Activated gamma-delta T cell (primary cell): ENCODE data around the gene PRAME.
"Not testable (repeated sequence)": the region's sequence is repeated elsewhere in the genome, so short reads cannot be mapped to it uniquely, and the experiment has no call there.

Experiments
- DNase-seq: peaks from one replicate; lab custom pipeline; 2025; lab: John Stamatoyannopoulos, UW

The PRAME gene

DNA sequence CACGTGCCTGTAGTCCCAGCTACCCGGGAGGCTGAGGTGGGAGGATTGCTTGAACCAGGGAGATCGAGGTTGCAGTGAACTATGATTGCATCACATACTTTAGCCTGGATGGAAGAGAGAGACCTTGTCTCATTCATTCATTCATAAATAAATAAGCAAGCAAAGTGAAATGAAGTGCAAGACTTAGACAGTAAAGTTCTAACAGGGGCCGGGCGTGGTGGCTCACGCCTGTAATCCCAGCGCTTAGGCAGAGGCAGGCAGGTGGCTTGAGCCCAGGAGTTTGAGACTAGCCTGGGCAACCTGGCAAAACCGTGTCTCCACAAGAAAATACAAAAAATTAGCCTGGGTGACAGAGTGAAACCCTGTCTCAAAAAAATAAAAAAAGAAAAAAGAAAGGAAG is 37.4 kb downstream of the PRAME start:
- DNase-seq, result no peak

DNA sequence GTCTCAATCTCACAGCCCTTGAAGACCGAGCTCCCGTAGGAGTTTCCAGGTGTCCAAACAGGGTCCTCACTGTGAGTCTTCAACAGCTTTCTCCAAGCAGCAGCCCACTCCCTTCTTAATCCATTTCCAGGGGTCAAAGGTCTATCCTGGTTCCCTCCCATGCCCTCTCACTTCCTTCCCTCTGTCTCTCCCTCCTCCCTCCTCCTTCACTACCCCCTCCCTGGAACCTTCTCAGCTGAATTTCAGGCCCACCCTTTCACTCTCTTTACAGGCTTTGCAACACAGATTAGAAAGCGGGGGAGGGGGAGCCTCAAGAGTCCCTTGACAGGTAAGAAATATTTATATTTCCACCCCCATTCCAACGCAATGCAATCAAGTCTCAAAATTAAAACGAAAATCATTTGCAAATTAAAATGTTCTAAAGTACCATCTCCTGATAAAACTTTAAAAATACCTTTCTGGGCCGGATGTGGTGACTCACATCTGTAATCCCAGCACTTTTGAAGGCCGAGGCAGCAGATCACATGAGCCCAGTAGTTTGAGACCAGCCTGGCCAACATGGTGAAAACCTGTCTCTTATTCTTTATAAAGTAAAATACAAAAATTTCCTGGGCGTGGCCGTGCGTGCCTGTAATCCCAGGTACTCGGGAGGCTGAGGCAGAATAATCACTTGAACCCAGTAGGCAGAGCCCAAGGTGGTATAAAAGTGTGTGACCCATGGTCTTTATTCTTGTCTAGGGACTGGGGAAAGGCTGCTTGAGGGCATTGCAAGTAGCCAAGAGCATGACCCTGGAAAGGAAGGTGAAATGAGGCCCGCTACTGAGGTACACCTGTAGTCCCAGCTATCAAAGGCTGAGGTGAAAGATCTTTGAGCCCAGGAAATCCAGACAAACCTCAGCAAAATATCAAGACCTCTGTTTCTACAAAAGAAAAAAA is 38.1 kb downstream of the PRAME start:
- DNase-seq, result no peak

DNA sequence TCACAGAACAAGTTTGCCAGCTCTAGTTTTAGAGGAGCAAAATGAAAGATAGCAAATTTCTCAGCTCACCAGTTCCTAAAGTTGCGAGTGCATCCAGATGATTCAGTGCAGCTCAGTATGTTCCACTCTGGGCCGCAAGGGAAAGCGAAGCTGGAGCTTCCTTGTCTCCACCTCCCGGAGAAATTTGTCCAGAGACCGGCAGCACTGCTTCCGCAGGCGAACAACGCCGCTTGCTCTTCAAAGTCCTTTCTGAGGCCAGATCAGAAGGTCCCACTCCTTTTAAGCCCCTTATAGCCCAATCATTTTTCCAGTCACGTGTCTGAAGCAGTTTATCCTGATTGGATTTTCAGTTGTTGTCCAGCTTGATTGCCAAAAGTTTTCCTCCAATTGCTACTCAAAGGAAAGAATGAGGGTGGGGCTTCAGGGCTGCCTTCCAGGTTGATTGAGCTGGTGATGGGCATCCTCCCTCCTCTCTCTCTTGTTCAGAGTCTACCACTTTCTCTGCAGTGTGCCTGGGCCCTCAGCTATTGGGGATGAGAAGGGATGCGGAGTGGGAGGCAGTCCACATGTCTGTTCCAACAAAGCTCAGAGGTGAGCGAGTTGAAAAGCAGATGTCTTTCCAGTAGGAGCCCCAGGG is 38.9 kb downstream of the PRAME start, which contains the start of gene ZNF280A:
Gene ZNF280A (minus strand): TSS at position 251 of the 637 bp plus-strand sequence. CDS start 4,640 bp downstream, outside the sequence.
- no peak for DNase-seq

DNA sequence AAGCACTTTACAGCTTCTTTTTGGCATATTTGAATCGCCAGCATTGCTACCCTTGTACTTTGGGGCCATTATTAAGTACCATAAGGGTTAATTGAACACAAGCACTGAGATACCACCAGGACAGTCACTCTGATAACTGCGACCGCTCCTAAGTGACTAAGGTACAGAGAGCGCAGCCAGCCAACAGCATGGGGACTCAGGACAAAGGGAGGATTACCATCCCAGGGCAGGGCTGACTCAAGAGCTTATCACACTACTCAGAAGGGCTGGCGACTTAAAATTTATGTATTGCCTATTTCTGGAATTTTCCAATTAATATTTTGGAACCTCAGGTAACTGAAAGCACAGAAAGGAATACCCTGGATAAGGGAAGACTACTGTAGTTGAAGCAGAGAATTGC is 39.5 kb downstream of the PRAME start:
- DNase-seq, result no peak

DNA sequence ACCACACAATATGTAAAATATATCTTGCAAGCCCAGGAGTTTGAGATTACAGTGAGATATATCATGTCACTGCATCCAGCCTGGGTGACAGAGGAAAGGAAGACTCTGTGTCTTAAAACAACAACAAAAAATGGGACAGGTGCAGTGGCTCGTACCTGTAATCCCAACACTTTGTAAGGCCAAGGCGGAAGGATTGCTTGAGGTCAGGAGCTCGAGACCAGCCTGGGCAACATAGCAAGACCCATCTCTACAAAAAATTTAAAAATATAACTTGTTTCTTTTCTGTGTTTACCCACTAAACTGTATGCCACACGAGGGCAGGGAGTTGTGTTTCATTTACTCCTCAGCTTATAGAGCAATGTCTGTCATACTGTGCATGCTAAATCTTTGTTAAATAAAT is 42.1 kb downstream of the PRAME start:
- DNase-seq, result no peak

DNA sequence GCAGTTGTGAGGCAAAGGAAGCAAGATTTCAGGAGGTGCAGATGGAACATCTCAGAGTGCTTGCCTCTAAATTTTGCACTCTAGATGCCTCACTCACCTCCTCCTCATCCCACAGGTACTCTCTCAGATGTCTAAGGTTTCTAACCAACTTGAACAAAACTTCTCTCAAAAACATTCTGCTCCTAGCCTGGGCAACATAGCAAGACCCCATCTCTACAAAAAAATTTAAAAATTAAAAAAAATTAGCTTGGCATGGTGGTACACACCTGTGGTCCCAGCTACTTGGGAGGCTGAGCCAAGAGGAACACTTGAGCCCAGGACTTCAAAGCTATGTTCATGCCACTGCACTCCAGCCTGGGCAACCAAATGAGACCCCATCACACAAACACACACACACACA is 43.2 kb downstream of the PRAME start:
- DNase-seq, result no peak

DNA sequence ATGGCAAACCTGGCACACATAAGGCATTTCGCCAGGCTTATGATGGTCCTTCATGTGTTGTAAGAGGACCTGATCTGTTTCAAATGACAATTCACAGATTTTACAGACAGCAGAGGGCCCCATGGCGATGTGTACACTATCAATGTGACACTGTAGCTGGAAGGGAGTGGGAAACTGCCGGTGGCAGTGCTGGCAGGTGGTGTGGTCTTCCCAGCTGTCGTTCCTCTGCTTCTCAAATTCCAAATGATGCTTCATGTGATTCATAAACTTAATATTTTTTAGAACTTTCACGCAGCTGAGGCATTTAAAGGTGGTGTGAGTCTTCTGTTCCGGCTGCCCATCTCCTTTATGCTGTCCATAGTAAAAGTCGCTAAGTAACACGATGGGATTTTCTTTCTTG is 44.6 kb downstream of the PRAME start:
- DNase-seq, result not testable (repeated sequence)

DNA sequence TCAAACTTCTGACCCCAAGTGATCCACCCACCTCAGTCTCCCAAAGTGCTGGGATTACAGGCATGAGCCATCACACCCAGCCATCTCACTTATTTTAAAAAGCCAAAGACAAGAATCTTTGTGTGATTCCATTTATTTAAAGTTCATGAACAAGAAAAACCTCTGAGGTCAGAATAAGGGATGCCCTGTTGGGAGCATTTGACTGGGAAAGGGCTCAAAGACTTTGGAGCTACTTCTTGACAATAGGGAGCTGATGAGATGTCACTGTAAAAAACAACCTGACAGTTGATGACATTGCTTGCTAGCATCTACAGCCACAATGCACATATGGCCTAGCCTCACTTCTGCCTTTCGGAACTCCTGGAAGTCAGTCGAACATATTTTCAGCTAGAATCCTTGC is 45.4 kb downstream of the PRAME start:
- no peak for DNase-seq

DNA sequence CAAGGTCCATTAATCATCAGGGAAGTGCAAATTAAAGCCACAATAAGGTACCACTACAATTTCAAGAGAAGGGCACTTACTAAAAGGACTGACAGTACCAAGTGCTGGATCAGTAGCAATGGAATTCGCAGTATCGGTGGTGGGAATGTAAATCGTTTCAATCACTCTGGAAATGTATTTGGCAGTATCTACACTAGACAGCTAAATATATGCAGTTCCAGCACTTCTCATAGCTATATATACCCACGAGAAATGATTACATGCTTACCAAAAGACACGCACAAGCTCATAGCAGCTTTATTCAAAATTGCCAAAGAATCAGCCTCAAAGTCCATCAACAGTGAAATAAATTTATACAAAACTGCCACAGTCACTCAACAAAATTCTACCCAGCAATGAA is 46.1 kb downstream of the PRAME start:
- no peak for DNase-seq

DNA sequence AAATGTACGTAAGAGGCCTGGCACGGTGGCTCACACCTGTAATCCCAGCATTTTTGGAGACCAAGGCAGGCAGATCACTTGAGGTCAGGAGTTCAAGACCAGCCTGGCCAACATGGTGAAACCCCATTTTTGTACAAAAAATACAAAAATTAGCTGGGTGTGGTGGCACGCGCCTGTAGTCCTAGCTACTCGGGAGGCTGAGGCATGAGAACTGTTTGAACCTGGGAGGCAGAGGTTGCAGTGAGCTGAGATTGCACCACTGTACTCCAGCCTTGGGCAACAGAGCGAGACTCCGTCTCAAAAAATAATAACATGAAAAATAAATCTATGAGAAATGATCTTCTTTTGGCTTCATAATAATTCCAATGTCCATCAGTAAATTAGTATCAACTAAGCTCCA is 48.2 kb downstream of the PRAME start:
- not testable (repeated sequence) for DNase-seq

DNA sequence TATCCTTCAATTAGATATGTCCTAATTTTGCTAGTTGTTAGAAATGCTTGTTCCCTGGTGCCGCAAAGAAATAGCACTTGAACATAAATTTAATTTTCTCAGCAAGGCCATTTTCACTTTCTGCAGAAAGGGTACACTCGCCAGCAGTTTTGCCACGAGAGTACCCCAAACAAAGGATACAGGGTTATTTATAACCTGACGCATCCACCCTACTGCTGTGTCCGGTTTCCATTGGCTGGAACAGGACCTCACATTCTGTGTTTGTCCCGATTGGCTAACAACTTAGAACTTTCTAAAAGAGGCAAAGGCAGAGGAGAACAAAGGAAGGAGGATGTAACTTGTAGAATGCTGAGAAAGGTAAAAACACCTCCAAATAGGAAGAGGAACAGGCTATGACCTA is 49.2 kb downstream of the PRAME start:
- DNase-seq, result not testable (repeated sequence)

DNA sequence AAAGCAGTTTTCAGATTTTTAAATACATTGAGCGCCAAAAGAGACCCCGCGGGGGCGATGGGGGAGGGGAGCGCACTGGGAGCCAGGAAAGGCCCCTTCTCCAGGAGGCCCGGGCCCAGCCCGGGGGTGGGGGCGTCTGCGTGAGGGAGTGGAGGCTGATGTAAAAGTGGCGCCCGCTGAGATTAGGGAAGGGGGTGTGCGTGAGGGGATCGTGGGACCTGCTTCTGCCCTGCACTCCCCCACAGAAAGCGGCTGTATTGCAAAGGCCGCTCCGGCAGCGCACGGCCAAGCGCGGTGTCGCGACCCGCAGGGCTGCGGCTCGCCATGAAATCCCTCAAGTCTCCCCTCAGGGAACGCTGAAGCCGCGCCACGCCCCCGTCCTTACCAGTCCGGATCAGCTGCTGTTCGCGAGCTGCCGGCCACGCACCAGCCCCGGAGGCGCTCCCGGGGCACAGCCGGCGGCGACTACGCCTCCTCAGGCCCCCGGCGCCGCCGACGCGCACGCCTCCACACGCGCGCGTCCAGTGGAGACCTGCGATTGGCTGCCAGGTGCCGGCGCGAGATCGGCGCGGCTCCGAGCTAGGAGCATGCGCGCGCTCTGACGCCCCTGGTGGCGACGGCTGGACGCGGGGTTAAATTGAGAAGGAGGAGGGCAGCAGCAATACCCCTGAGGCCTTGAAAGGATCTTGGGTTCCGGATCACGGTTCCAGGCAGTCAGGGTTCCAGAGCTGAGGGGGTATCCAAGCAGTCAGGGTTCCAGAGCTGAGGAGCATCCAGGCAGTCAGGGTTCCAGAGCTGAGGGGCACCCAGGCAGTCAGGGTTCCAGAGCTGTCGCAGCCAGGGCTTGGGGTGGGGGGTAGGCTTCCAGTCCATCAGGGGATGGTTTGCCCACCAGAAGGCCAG is 50.5 kb downstream of the PRAME start, which contains the start of gene ZNF280B:
Gene ZNF280B (minus strand): TSS at position 469 of the 903 bp plus-strand sequence. CDS start 19,344 bp downstream, outside the sequence.
- DNase-seq, result peak; percentile 69

DNA sequence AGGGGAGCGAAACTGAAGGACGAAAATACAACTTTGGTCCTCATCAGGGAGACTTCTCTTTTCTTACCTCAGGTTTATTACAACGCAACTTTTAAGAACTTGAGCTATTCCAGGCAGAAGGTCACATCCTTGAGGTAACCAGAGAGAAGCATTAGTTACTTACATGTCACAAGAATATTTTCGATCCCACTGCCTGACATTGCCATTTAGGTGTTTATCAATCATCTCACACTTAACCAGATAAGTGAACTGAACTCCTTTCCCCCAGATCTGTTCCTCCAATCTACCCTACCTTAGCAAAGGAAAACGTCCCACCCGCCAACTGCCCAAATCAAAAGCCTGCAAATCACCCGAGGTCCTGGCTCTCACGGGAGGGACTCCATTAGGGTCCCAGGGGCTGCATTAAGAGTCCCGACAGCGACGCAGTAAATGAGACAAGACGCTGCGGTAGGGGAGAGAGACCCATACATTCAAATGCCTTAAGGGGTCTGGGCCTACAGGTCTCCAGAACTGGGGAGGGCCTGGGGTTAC is 51.3 kb downstream of the PRAME start:
- DNase-seq, result no peak

DNA sequence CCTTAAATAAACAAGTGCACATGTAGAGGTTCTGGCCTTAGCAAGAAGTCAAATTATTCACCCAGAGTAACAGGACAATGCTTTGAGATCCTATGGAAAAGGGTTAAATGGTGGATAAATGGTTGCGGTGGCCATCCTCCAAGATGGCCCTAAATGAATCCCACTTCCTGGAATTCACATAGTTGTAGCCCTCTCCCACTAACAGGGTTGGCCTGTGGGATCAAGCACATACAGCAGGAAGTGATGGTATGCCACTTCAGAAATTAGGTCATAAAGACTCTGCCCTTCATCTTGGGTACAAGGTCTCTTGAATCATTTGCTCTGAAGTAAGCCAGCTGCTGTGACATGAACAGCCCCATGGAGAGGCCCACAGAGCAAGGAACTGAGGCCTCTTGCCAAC is 52.3 kb downstream of the PRAME start:
- DNase-seq, result no peak

DNA sequence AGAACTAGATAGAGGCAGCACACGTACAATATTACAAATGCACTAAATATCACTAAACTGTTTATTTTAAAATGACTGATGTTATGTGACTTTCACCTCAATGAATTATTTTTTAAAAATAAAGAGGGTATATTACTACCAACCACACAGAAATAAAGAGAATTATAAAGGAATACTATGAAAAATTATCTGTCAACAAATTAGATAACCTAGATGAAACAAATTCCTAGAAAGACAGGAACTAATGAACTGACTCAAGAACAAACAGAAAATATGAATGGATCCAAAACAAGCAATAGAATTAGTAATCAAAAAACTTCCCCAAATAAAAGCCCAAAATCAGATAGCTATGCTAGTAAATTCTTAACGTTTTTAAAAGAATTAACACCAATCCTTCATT is 60.8 kb downstream of the PRAME start:
- DNase-seq, result no peak
